KMS-11 (cell line): ENCODE measurements around the gene SREBF1.

Source experiments
- H2AFZ ChIP-seq: fragments of 200-600 bp; sonication (generic); 2 replicates; pipeline ENCODE4 v1.6.1; 2016; ENCODE audit warnings: antibody characterized with exemption, mixed run types, low read depth
- H3K27ac ChIP-seq: fragments of 200-600 bp; sonication (generic); 2 replicates; pipeline ENCODE4 v1.6.1; 2016; ENCODE audit warnings: mild to moderate bottlenecking, mixed run types
- H3K27me3 ChIP-seq: fragments of 200-600 bp; sonication (generic); 2 replicates; pipeline ENCODE4 v1.6.1; 2017; ENCODE audit warnings: mild to moderate bottlenecking, low read depth, mixed run types, moderate library complexity; ENCODE audit not compliant: insufficient read depth
- H3K36me3 ChIP-seq: fragments of 200-600 bp; sonication (generic); 2 replicates; pipeline ENCODE4 v1.6.1; 2017; ENCODE audit warnings: mild to moderate bottlenecking, mixed run types; ENCODE audit not compliant: insufficient read depth
- H3K4me1 ChIP-seq: fragments of 200-600 bp; sonication (generic); 2 replicates; pipeline ENCODE4 v1.6.1; 2016; ENCODE audit warnings: mild to moderate bottlenecking, low read depth, mixed run types; ENCODE audit not compliant: poor library complexity, severe bottlenecking
- H3K4me2 ChIP-seq: fragments of 200-600 bp; sonication (generic); 2 replicates; pipeline ENCODE4 v1.7.0; 2016; ENCODE audit warnings: mild to moderate bottlenecking, mixed run types
- H3K4me3 ChIP-seq: fragments of 200-600 bp; sonication (generic); IDR thresholded peaks from 2 replicates; pipeline ENCODE4 v1.6.1; 2017; ENCODE audit warnings: low read depth, low read length, mixed read lengths; ENCODE audit not compliant: insufficient read depth
- H3K79me2 ChIP-seq: fragments of 200-600 bp; sonication (generic); 2 replicates; pipeline ENCODE4 v1.6.1; 2016; ENCODE audit warnings: low read depth, mixed run types; ENCODE audit not compliant: insufficient read depth
- H3K9ac ChIP-seq: fragments of 200-600 bp; sonication (generic); 2 replicates; pipeline ENCODE4 v1.6.1; 2016; ENCODE audit warnings: mild to moderate bottlenecking, mixed run types
- H4K20me1 ChIP-seq: fragments of 200-600 bp; sonication (generic); 2 replicates; pipeline ENCODE4 v1.6.1; 2016; ENCODE audit warnings: mild to moderate bottlenecking, mixed run types; ENCODE audit not compliant: insufficient read depth
- TF ChIP-seq, protein P1 (sequence below): fragments of 200-600 bp; sonication (generic); conservative IDR thresholded peaks from 2 replicates; pipeline ENCODE4 v1.6.1; 2017; ENCODE audit warnings: low read depth, mild to moderate bottlenecking, antibody characterized with exemption, low read length, moderate library complexity, mixed read lengths

The SREBF1 gene

DNA sequence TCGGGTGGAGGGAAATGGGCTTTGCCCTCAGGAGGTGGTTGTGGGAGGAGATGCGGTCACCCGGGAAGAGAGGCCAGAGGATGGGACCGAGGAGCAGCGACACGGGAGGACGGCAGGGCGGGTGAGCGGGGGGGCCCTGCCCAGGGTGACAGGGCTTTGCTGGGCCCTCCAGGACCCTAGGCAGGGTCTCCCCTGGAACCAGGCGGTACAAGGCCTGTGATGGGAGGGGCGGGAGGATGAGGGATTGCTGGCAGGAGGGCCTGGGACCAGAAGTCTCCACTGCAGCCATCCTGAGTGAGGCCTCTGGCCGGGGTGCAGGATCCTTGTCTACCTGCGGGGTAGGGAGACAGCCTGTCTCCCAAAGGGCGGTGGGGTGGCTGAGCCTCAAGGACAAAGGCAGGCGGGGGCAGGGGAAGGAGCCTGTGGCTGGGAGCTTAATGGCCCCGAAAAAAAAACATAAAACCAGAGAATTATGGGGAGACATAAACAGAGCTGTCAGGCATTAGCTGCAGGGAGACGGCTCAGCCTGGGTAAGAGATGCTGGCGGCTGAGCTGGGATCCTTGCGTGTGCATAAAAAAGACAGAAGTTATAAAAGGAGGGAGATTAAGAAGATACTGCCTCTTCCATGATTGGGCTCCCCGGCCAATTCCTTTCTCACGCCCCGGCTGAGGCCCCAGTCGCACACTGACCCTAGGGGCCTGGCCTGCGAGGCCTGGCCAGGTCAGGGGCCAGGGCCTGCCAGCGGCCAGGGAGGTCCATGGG is 66.7 kb downstream of the SREBF1 start:
- TF ChIP-seq, protein P1, sequence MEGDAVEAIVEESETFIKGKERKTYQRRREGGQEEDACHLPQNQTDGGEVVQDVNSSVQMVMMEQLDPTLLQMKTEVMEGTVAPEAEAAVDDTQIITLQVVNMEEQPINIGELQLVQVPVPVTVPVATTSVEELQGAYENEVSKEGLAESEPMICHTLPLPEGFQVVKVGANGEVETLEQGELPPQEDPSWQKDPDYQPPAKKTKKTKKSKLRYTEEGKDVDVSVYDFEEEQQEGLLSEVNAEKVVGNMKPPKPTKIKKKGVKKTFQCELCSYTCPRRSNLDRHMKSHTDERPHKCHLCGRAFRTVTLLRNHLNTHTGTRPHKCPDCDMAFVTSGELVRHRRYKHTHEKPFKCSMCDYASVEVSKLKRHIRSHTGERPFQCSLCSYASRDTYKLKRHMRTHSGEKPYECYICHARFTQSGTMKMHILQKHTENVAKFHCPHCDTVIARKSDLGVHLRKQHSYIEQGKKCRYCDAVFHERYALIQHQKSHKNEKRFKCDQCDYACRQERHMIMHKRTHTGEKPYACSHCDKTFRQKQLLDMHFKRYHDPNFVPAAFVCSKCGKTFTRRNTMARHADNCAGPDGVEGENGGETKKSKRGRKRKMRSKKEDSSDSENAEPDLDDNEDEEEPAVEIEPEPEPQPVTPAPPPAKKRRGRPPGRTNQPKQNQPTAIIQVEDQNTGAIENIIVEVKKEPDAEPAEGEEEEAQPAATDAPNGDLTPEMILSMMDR, result no peak
- no peak overlapping the region for H2AFZ ChIP-seq
- no peak overlapping the region for H3K4me2 ChIP-seq
- H3K79me2 ChIP-seq, result no peaks in the 10 kb centered on the region
- no peaks in the 10 kb centered on the region for H3K4me1 ChIP-seq
- H3K27me3 ChIP-seq, result no peaks in the 10 kb centered on the region
- H3K36me3 ChIP-seq, result no peaks in the 10 kb centered on the region
- no peaks in the 10 kb centered on the region for H4K20me1 ChIP-seq
- no peak overlapping the region for H3K27ac ChIP-seq
- H3K9ac ChIP-seq, result no peak overlapping the region
- no peak overlapping the region for H3K4me3 ChIP-seq

DNA sequence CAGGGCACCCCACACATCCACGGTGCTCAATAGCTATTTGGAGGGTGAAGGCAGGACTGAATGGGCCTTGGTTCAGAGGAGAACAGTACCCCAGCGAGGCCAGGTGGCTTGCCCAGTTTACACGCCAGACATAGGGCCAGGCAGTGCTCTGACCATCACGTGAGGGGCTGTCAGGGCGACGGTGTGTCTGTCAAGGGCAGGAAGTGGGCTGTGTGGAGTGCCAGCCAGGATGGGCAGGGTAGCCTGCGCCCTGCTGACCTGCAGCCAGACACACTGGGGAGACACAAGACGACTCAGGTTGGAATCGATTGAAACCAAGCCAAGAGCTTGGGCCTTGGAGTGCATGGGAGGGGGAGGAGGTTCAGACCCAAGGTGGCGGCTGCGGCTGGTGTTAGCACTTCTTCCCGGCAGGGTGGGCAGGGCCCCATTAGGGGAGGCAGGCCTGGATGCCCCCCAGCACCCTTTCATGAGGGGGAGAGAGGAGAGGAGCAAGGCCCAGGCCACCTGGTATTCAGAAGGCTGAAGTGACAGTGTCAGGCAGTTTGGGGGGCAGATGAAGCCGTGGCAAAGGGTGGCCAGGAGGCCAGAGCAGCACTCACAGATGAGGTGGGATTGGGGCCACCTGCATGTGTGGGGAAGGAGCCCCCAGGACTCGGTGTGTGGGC is 68.2 kb downstream of the SREBF1 start:
- Histone ChIP-seq H3K27ac (no peak overlapping the region), H4K20me1 (no peaks in the 10 kb centered on the region), H3K4me1 (no peaks in the 10 kb centered on the region), H3K79me2 (no peaks in the 10 kb centered on the region), H2AFZ (no peak overlapping the region), H3K4me2 (no peak overlapping the region), H3K36me3 (no peaks in the 10 kb centered on the region), H3K9ac (no peak overlapping the region), H3K4me3 (no peak overlapping the region), H3K27me3 (no peaks in the 10 kb centered on the region)
- TF ChIP-seq, protein P1, result no peak

DNA sequence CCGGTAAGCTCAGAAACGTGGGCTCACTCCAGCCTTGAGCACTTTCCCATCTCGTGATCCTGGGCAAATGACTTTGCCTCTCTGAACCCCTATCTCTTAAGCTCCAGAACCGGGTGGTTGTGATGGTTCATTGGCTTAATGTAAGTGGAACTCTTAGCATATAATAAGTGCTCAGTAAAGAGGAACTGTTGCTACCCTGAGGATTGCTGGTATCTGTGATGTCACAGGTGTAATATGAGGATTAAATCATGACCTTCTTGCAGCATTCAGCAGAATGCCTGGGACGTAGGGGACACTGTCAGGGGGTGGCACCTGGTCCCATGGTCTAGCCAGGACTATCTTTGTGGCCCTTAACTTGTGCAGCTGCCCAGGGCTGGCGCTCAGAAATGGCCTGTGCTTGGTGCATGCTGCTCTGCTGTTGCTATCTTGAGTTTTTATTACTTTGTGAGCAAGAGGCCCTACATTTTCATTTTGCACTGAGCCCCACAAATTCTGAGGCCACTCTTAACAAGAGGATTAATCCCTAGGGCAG is 68.8 kb downstream of the SREBF1 start:
- H2AFZ ChIP-seq, result no peak overlapping the region
- H3K4me1 ChIP-seq, result no peaks in the 10 kb centered on the region
- no peak overlapping the region for H3K9ac ChIP-seq
- H4K20me1 ChIP-seq, result no peaks in the 10 kb centered on the region
- H3K4me3 ChIP-seq, result no peak overlapping the region
- no peak overlapping the region for H3K27ac ChIP-seq
- no peaks in the 10 kb centered on the region for H3K27me3 ChIP-seq
- H3K36me3 ChIP-seq, result no peaks in the 10 kb centered on the region
- no peaks in the 10 kb centered on the region for H3K79me2 ChIP-seq
- H3K4me2 ChIP-seq, result no peak overlapping the region
- TF ChIP-seq, protein P1, result no peak

DNA sequence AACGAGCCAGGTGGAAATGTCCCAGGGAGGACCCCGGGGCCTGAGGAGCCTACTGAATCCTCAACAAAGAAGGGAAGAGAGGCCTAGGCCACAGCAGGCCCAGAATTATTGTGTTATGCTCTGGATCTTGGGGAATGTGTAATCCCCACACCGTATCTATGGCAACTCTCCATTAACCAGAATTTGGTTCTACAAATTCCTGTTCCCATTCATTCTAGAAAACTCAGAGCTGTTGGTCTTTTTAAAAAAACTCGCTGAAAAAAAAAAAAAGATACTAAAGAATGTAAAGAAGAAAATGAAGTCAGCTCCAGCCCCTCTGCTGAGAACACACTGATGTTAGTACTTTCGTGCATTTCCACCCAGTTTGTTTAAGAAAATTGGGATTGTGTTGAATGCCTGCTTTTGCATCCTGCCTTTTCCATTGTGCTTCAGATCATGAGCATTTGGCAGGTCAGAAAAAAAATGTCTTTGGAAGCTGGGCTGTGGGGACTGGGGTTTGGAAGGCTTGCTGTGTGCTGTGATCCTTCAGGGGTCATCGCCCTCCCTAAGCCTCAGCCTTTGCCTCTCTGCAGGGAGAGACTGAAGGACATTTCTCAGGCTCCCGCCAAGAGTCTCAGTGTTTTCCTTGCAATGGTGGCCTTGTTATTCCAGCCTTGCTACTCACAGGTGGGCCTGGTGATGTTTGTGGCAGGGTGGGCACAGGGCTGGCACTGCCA is 69.5 kb downstream of the SREBF1 start:
- no peak overlapping the region for H3K9ac ChIP-seq
- TF ChIP-seq, protein P1, result no peak
- no peaks in the 10 kb centered on the region for H3K36me3 ChIP-seq
- no peak overlapping the region for H3K27ac ChIP-seq
- no peaks in the 10 kb centered on the region for H3K4me1 ChIP-seq
- no peaks in the 10 kb centered on the region for H4K20me1 ChIP-seq
- H2AFZ ChIP-seq, result no peak overlapping the region
- H3K4me3 ChIP-seq, result no peak overlapping the region
- no peaks in the 10 kb centered on the region for H3K27me3 ChIP-seq
- H3K4me2 ChIP-seq, result no peak overlapping the region
- no peaks in the 10 kb centered on the region for H3K79me2 ChIP-seq
